ENCODE data around the gene COG5.

The COG5 gene

DNA sequence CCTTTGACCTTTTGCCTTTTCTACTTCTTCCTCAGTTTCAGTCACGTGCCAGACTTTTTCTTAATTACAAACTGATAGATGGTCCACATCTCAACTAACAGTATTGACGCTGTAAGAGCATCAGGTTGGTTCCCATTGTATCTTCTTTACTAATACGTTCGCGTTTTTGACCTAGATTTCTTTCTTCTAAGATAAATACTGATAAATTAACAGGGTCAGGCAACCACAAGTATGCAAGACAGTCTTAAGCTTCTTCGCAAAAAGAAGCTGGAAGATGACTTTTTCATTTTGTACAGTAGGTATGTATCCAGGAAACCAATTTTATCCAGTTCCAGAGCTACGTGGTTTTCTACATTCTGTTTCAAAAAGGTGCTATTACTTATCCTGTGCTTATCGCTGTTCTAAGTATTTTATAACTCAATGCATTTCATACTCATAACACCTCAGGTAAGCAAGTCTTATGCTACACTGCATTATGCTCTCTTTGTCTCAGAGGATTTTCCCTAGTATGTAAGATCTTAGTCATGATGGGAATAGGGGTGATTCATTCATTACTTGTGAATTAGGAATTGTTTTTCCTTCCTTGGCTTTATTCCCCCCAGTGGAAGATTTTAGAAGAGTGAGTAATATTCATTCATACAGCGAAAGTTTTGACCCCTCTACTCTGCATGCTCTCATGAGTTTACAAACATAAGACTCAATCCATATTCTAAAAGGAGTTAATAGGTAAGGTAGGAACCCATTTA lies 1.0 kb upstream of the COG5 start:
- Histone ChIP-seq H3K36me3 (ENCODE audit: control insufficient read depth in 1 of 2, insufficient read depth in 2 of 2, low read length in 2 of 2) (no peaks in the 10 kb centered on the region), H2BK5ac (ENCODE audit: low read depth, low read length, poor library complexity) (no peak overlapping the region), H3K4me2 (ENCODE audit: low read length) (peak overlapping the region; percentile 66), H2BK12ac (ENCODE audit: low read length) (no peak overlapping the region), H3K4me1 (ENCODE audit: control insufficient read depth in 1 of 2, insufficient read depth in 2 of 2, low read length in 2 of 2) (no peaks in the 10 kb centered on the region), H4K12ac (ENCODE audit: low read depth, low read length) (no peak overlapping the region), H3K27me3 (ENCODE audit: insufficient read depth, low read length) (no peaks in the 10 kb centered on the region), H3K23ac (ENCODE audit: low read length) (no peak overlapping the region), H3K18ac (ENCODE audit: low read length) (no peak overlapping the region), H3K27ac (ENCODE audit: low read depth, low read length) (no peak overlapping the region), H4K91ac (ENCODE audit: low read depth, low read length) (no peak overlapping the region), H3K79me2 (ENCODE audit: control insufficient read depth, insufficient read depth, low read length, poor library complexity) (peaks cover 5% of the 10 kb centered on the region), H3K9ac (ENCODE audit: low read length) (no peak overlapping the region), H3K79me1 (ENCODE audit: low read length) (peaks cover 6% of the 10 kb centered on the region), H3K14ac (ENCODE audit: low read length) (no peak overlapping the region), H2BK120ac (ENCODE audit: insufficient read depth, low read length, poor library complexity) (no peak overlapping the region), H2AK5ac (ENCODE audit: low read length) (no peak overlapping the region), H3K9me3 (ENCODE audit: insufficient read depth, low read depth, low read length) (no peaks in the 10 kb centered on the region), H4K8ac (ENCODE audit: low read depth, low read length) (peak overlapping the region; percentile 92), H3K4me3 (ENCODE audit: low read depth, low read length) (no peak overlapping the region), H3K4ac (ENCODE audit: low read depth, low read length) (no peak overlapping the region), H2AFZ (ENCODE audit: insufficient read depth, low read length, poor library complexity) (no peak overlapping the region)
- DNase-seq = no peak
- no CpG with 5 or more reads among the region's 9 CpGs for WGBS (ENCODE audit: extremely low coverage, insufficient coverage, insufficient read length)

DNA sequence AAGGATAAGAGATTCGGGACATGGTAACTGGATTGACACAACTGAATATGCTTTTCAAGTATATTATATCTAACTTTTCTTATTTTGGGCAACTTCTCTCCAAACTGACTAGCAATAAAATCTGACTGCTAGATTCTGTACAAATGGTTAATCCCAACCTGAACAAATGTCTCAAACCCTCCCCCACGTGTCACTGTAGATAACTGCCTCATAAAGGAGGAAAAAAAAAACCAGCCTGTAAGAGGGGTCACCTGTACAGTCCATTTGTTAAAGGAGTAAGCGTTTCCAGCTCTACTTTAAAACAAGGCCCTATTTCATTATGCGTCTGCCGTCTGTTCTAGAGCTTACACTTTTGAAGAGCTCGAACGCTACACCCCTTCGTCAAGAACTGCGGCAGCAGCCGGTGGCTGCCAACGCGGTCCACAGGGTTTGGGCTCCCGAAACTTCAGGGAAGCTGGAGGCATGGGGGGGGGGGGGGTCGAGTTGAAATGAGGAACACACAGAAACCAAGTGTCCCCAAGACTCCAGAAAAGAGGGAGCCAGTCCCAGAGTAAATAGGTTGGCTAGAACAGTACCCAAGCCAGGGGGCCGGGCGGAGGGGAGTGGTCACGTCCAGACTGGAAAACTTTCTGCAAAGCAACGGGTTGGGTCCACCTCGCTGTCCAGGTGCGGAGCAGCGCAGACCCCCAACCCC lies 492 bp downstream of the COG5 start:
- Histone ChIP-seq H3K18ac (ENCODE audit: low read length) (peak overlapping the region; percentile 80), H3K14ac (ENCODE audit: low read length) (peak overlapping the region; percentile 73), H3K79me2 (ENCODE audit: control insufficient read depth, insufficient read depth, low read length, poor library complexity) (peaks cover 5% of the 10 kb centered on the region), H2BK120ac (ENCODE audit: insufficient read depth, low read length, poor library complexity) (peak overlapping the region; percentile 28), H4K91ac (ENCODE audit: low read depth, low read length) (peak overlapping the region; percentile 73), H3K79me1 (ENCODE audit: low read length) (peaks cover 6% of the 10 kb centered on the region), H3K23ac (ENCODE audit: low read length) (no peak overlapping the region), H2BK5ac (ENCODE audit: low read depth, low read length, poor library complexity) (no peak overlapping the region), H2AFZ (ENCODE audit: insufficient read depth, low read length, poor library complexity) (peak overlapping the region; percentile 76), H3K4ac (ENCODE audit: low read depth, low read length) (peak overlapping the region; percentile 59), H2AK5ac (ENCODE audit: low read length) (no peak overlapping the region), H3K27me3 (ENCODE audit: insufficient read depth, low read length) (no peaks in the 10 kb centered on the region), H4K8ac (ENCODE audit: low read depth, low read length) (peak overlapping the region; percentile 96), H3K36me3 (ENCODE audit: control insufficient read depth in 1 of 2, insufficient read depth in 2 of 2, low read length in 2 of 2) (peaks cover 0 to 2% of the 10 kb centered on the region in 2 experiments), H4K12ac (ENCODE audit: low read depth, low read length) (peak overlapping the region; percentile 71), H3K4me1 (ENCODE audit: control insufficient read depth in 1 of 2, insufficient read depth in 2 of 2, low read length in 2 of 2) (no peaks in the 10 kb centered on the region), H3K27ac (ENCODE audit: low read depth, low read length) (no peak overlapping the region), H3K9ac (ENCODE audit: low read length) (peak overlapping the region; percentile 85), H3K4me2 (ENCODE audit: low read length) (peak overlapping the region; percentile 91), H3K4me3 (ENCODE audit: low read depth, low read length) (peak overlapping the region; percentile 97), H3K9me3 (ENCODE audit: insufficient read depth, low read depth, low read length) (no peaks in the 10 kb centered on the region), H2BK12ac (ENCODE audit: low read length) (no peak overlapping the region)
- no CpG with 5 or more reads among the region's 21 CpGs for WGBS (ENCODE audit: extremely low coverage, insufficient coverage, insufficient read length)
- DNase-seq = peak in 1 of 2 donors; percentile 20

DNA sequence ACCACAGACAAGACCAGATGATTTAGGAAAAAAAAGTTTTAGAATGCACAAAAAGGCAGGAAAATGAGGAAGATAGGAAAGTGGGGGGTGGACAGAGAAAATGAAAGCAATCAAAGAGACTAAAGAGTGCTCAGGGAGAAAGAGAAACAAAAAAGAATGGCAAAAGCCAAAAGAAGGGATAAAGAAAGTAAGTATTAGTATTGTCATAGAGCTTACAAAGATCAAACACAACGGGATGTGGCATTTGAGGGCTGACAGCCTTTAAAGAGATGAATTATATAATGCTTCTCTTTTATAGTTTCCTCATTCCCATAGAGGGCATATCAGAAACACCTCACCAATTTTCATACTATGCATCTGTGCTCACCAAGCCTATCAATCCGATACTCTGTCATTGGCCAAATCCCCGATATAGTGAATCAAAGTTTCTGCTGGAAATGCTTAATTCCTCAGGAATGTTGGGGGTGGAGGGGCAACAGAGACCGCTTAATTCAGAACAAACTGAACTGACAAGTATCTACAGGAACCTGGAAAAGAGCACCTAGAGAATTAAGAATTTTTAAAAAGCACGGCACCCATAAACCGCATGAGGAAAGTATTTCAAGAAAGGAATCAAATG lies 2.7 kb downstream of the COG5 start:
- Histone ChIP-seq H4K12ac (ENCODE audit: low read depth, low read length) (no peak overlapping the region), H3K27me3 (ENCODE audit: insufficient read depth, low read length) (no peaks in the 10 kb centered on the region), H3K27ac (ENCODE audit: low read depth, low read length) (no peak overlapping the region), H3K9me3 (ENCODE audit: insufficient read depth, low read depth, low read length) (no peaks in the 10 kb centered on the region), H3K4me3 (ENCODE audit: low read depth, low read length) (no peak overlapping the region), H2AFZ (ENCODE audit: insufficient read depth, low read length, poor library complexity) (no peak overlapping the region), H3K4me1 (ENCODE audit: control insufficient read depth in 1 of 2, insufficient read depth in 2 of 2, low read length in 2 of 2) (no peaks in the 10 kb centered on the region), H4K91ac (ENCODE audit: low read depth, low read length) (no peak overlapping the region), H3K4me2 (ENCODE audit: low read length) (no peak overlapping the region), H3K79me2 (ENCODE audit: control insufficient read depth, insufficient read depth, low read length, poor library complexity) (peaks cover 5% of the 10 kb centered on the region), H3K14ac (ENCODE audit: low read length) (no peak overlapping the region), H2BK12ac (ENCODE audit: low read length) (no peak overlapping the region), H3K18ac (ENCODE audit: low read length) (no peak overlapping the region), H3K36me3 (ENCODE audit: control insufficient read depth in 1 of 2, insufficient read depth in 2 of 2, low read length in 2 of 2) (peaks cover 0 to 6% of the 10 kb centered on the region in 2 experiments), H3K23ac (ENCODE audit: low read length) (no peak overlapping the region), H3K4ac (ENCODE audit: low read depth, low read length) (no peak overlapping the region), H3K79me1 (ENCODE audit: low read length) (peaks cover 6% of the 10 kb centered on the region), H3K9ac (ENCODE audit: low read length) (no peak overlapping the region), H2AK5ac (ENCODE audit: low read length) (no peak overlapping the region), H2BK120ac (ENCODE audit: insufficient read depth, low read length, poor library complexity) (no peak overlapping the region), H2BK5ac (ENCODE audit: low read depth, low read length, poor library complexity) (no peak overlapping the region), H4K8ac (ENCODE audit: low read depth, low read length) (no peak overlapping the region)
- DNase-seq = no peak
- WGBS (ENCODE audit: extremely low coverage, insufficient coverage, insufficient read length) = no CpG with 5 or more reads among the region's 6 CpGs

DNA sequence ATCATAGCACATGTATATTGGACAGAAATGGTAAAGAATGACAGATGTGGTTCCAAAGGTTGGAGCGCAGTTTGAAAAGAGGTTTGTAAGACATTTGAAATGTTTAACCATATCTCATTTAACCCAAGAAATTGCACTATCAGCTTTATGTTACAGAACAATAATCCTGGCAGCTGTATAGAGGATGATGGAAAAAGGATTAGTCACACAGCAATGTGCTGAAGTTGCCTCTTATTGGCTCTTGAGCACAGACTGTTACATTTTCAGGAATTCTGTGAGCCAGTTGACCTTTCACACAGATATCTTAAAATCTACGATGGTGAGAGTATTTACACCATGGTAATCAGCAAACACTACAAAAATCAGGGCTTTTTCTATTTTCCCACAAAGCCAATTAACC lies 3.9 kb downstream of the COG5 start:
- Histone ChIP-seq H3K79me1 (ENCODE audit: low read length) (peaks cover 6% of the 10 kb centered on the region), H3K27ac (ENCODE audit: low read depth, low read length) (no peak overlapping the region), H2AK5ac (ENCODE audit: low read length) (no peak overlapping the region), H3K14ac (ENCODE audit: low read length) (no peak overlapping the region), H2AFZ (ENCODE audit: insufficient read depth, low read length, poor library complexity) (no peak overlapping the region), H3K9me3 (ENCODE audit: insufficient read depth, low read depth, low read length) (no peaks in the 10 kb centered on the region), H4K12ac (ENCODE audit: low read depth, low read length) (no peak overlapping the region), H2BK5ac (ENCODE audit: low read depth, low read length, poor library complexity) (no peak overlapping the region), H3K4me3 (ENCODE audit: low read depth, low read length) (no peak overlapping the region), H3K79me2 (ENCODE audit: control insufficient read depth, insufficient read depth, low read length, poor library complexity) (peaks cover 5% of the 10 kb centered on the region), H3K27me3 (ENCODE audit: insufficient read depth, low read length) (no peaks in the 10 kb centered on the region), H2BK12ac (ENCODE audit: low read length) (no peak overlapping the region), H3K4me2 (ENCODE audit: low read length) (no peak overlapping the region), H3K36me3 (ENCODE audit: control insufficient read depth in 1 of 2, insufficient read depth in 2 of 2, low read length in 2 of 2) (peaks cover 0 to 6% of the 10 kb centered on the region in 2 experiments), H2BK120ac (ENCODE audit: insufficient read depth, low read length, poor library complexity) (no peak overlapping the region), H4K91ac (ENCODE audit: low read depth, low read length) (no peak overlapping the region), H3K4me1 (ENCODE audit: control insufficient read depth in 1 of 2, insufficient read depth in 2 of 2, low read length in 2 of 2) (no peaks in the 10 kb centered on the region), H3K4ac (ENCODE audit: low read depth, low read length) (no peak overlapping the region), H3K9ac (ENCODE audit: low read length) (no peak overlapping the region), H4K8ac (ENCODE audit: low read depth, low read length) (no peak overlapping the region), H3K23ac (ENCODE audit: low read length) (no peak overlapping the region), H3K18ac (ENCODE audit: low read length) (no peak overlapping the region)
- peak in 1 of 2 donors; percentile 24 for DNase-seq
- WGBS (ENCODE audit: extremely low coverage, insufficient coverage, insufficient read length) = no CpG with 5 or more reads among the region's 2 CpGs
